Right lobe of liver (tissue), 6 donors: ENCODE data around the gene CABP7. TPM values are rescaled to one million over a fixed set of nuclear protein-coding genes. Genes with fewer than 3 reads are reported as not detected.

Source experiments
- ATAC-seq, 4 donors: fragments of 200-7000 bp; cut with Tn5 transposase; one replicate each; pipeline ENCODE4 v1.9.1; 2020; ENCODE audit warnings: mild to moderate bottlenecking in 4 of 4, moderate library complexity in 4 of 4
- DNase-seq, 3 donors: peaks; one replicate each; pipeline ENCODE4 v3.0.0-alpha.2; 2020
- H3K27ac ChIP-seq, 3 donors: fragments of 200-600 bp; one replicate each; pipeline ENCODE4 v1.8.0; 2022
- H3K27me3 ChIP-seq, 2 donors: fragments of 200-600 bp; one replicate each; pipeline ENCODE4 v1.8.0; 2022
- H3K36me3 ChIP-seq, 4 donors: fragments of 200-600 bp; sonication (generic) in 1 of 4; one replicate each; pipeline versions ENCODE4 v1.5.1 to v1.8.0; 2017 to 2022; ENCODE audit warnings: control low read depth in 1 of 4
- H3K4me1 ChIP-seq, 4 donors: fragments of 200-600 bp; sonication (generic) in 1 of 4; one replicate each; pipeline versions ENCODE4 v1.5.1 to v1.8.0; 2017 to 2022; ENCODE audit warnings: control low read depth in 1 of 4
- H3K4me3 ChIP-seq, 3 donors: fragments of 200-600 bp; one replicate each; pipeline ENCODE4 v1.8.0; 2022
- H3K9me3 ChIP-seq, 4 donors: fragments of 200-600 bp; sonication (generic) in 1 of 4; one replicate each; pipeline versions ENCODE4 v1.5.1 to v1.8.0; 2017 to 2022; ENCODE audit warnings: control low read depth in 1 of 4
- POLR2A ChIP-seq: fragments of 450-650 bp; IDR thresholded peaks from one replicate; pipeline ENCODE4 v1.6.1; 2017; ENCODE audit warnings: antibody characterized with exemption, mild to moderate bottlenecking
- WGBS: methylation state at CpG from one replicate; pipeline ENCODE4 v1.1.6; 2018; ENCODE audit warnings: low coverage, low lambda C conversion rate; ENCODE audit not compliant: insufficient coverage; ENCODE audit errors: missing lambda C conversion rate; 5-methylcytosine and 5-hydroxymethylcytosine counted together
- intact Hi-C, 2 donors: fragments of 100-400 bp; cut with DNase I; formaldehyde crosslinking; loops; one replicate each; pipeline versions ENCODE4 v1.11.2 to v1.14.1; 2022
- small RNA-seq, 2 experiments: library from RNA; depleted of rRNA; stranded (forward); fragments of <200 nt; gene quantifications; one replicate each; pipeline ENCODE3, GENCODE V24; 2016
- total RNA-seq, 6 experiments: library from RNA; depleted of rRNA in 2 of 6; stranded (reverse); fragments of >200 nt in 2 of 6; fragmentation: NEBNext Ultra II Directional in 3 of 6; extraction: Animal tissue kit (Norgen Biotek cat#: 25700) in 3 of 6; gene quantifications; one replicate each; pipeline versions ENCODE4 v1.1.0 to v1.2.4, GENCODE V29; 2016 to 2023
- TF ChIP-seq, protein P1 (sequence below), 4 donors: fragments of 200-600 bp in 3 of 4; fragments of 450-650 bp in 1 of 4; IDR thresholded peaks; one replicate each; pipeline versions ENCODE4 v1.5.1 to v1.8.0; 2016 to 2022; ENCODE audit warnings: antibody characterized with exemption in 4 of 4, mild to moderate bottlenecking in 2 of 4
- donor health status: DM: no; HTN: yes; CAD: no.
- donor health status: DM: no; HTN: no; CAD: no.
- donor health status: DM: no; HTN: no; CAD: no.
- donor health status: DM: no; HTN: yes; CAD: no.
- donor health status: DM: no; HTN: yes; CAD: no.

CABP7 gene
- total RNA-seq, 6 experiments from 2014 or later, result not detected

DNA sequence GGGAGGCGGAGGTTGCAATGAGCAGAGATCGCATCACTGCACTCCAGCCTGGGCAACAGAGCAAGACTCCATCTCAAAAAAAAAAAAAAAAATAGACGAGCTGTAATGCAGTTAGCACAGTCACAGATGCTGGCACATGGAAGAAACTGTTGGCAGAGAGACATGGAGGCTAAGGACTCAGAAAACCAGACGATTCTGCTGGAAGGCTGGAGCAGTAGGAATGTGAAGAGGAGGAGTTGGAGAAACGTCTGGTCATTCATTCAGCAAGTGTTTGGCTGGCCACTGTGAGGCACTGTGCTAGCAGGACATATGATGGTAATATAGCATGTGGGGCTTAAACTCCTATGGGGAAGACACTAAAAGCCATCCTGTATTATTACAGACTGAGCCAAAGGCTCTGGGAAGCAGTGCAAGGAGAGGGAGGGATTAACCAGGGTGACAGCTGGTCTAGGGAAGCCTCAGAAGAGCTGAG, 52.4 kb downstream of the CABP7 start:
- no peaks in the 10 kb centered on the region for H3K27me3 ChIP-seq
- H3K4me1 ChIP-seq, result peaks cover 0 to 13% (median 5%) of the 10 kb centered on the region in 4 donors
- H3K36me3 ChIP-seq, result peaks cover 0 to 19% (median 3%) of the 10 kb centered on the region in 4 donors
- H3K9me3 ChIP-seq, result no peaks in the 10 kb centered on the region
- H3K27ac ChIP-seq, result no peak overlapping the region
- no peak overlapping the region for H3K4me3 ChIP-seq
- intact Hi-C loops, result no loop called here
- TF ChIP-seq POLR2A, result no peak
- TF ChIP-seq, protein P1, sequence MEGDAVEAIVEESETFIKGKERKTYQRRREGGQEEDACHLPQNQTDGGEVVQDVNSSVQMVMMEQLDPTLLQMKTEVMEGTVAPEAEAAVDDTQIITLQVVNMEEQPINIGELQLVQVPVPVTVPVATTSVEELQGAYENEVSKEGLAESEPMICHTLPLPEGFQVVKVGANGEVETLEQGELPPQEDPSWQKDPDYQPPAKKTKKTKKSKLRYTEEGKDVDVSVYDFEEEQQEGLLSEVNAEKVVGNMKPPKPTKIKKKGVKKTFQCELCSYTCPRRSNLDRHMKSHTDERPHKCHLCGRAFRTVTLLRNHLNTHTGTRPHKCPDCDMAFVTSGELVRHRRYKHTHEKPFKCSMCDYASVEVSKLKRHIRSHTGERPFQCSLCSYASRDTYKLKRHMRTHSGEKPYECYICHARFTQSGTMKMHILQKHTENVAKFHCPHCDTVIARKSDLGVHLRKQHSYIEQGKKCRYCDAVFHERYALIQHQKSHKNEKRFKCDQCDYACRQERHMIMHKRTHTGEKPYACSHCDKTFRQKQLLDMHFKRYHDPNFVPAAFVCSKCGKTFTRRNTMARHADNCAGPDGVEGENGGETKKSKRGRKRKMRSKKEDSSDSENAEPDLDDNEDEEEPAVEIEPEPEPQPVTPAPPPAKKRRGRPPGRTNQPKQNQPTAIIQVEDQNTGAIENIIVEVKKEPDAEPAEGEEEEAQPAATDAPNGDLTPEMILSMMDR (IDR thresholded peaks at IDR 0.05), result peak; percentile 35 to 47 (median 44)
- ATAC-seq (peak; percentile 57 to 73 (median 69)), DNase-seq (no peak)
- 4% methylated on average over 3 of the region's 5 CpGs for WGBS

DNA sequence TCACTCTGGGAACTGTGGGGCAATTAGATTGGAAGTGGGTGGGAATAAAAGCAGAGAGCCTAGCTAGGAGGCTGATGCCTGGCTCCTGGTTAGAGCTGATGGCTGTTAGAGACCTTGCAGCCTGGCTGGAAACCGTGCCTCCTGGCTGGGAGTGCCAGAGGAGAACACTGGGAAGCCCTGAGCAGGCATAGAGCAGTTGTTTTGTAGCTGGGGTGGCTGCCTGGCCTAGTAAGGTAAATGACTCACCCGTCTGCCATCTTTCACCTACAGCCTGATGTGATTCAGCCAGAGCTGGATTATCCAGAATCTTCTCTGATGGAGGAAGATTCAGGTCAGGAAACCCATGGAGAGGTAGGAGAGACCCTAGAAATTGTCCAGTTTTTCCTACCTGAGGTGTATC, 53.4 kb downstream of the CABP7 start:
- Histone ChIP-seq H3K4me1 (peaks cover 0 to 8% (median 4%) of the 10 kb centered on the region in 4 donors), H3K27me3 (no peaks in the 10 kb centered on the region), H3K27ac (no peak overlapping the region), H3K36me3 (peaks cover 0 to 19% (median 3%) of the 10 kb centered on the region in 4 donors), H3K9me3 (no peaks in the 10 kb centered on the region), H3K4me3 (no peak overlapping the region)
- DNase-seq (no peak), ATAC-seq (peak in 1 of 4 donors; percentile 57)
- TF ChIP-seq POLR2A, result no peak
- TF ChIP-seq, protein P1 (IDR thresholded peaks at IDR 0.05), result no peak
- 100% methylated on average over 1 of the region's 2 CpGs for WGBS
- intact Hi-C loops, result no loop called here

DNA sequence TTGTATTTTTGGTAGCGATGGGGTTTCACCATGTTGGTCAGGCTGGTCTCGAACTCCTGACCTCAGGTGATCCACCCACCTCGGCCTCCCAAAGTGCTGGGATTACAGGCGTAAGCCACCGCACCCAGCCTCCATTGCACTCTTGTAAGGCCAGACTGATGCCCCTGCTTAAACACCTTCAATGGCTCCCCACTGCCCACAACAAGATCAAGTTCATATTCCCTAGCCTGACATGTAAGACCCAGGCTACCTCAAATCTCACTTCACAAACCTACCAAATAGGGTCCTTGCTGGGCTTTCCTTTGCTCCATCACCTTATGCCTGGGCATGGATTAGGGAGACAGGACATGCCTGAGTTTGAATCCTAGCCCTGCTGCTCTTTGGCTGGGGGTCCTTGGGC, 60.4 kb downstream of the CABP7 start:
- no CpG with 5 or more reads among the region's 5 CpGs for WGBS
- Histone ChIP-seq H3K4me1 (peaks cover 0 to 49% (median 13%) of the 10 kb centered on the region in 4 donors), H3K27ac (no peak overlapping the region)

DNA sequence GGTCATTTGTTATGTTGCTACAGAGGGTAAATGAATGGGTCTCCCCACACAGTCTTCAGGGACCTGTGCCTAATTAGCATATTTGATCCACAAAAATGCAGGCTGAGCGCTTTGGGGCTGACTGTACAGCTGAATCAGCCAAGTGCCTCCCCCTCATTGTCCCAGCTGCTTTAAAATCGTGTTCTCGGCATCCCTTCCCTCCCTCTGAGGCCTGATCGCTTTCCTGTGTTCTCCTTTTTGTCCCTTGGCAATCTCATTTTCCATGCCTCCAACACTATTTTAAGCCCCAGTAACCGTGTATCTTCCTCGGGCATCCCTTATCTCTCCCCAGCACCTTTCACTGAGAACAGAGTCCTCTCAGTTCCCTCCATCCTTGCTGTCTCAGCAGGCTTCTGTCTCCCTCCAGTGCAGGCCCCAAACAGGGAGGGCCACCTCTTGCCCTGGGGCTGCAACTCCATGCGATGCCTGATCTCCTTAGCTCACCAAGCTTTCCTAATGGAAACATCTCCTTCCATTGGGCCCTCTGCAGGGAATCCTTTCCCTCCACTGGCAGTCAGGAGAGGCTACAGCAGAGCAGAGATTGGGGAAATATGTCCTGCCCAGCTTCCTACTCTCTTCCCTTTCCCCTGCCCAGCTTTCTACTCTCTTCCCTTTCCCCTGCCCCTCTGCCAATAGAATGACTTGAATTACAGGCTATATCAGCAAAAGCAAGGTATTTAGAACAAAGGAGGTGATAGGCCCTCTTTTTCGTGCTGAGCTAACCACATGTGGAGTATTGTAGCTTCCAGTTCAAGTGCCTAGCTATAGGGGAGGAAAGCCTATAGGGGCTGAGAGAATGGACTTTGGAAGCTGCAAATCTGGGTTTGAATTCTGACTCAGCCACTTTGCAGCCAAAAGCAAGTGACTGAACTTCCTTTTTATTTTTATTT, 61.2 kb downstream of the CABP7 start:
- H3K27ac ChIP-seq, result peak overlapping the region in 2 of 3 donors; percentile 55 to 59
- WGBS, result 59% methylated on average over 4 of the region's 8 CpGs
- peaks cover 0 to 57% (median 15%) of the 10 kb centered on the region in 4 donors for H3K4me1 ChIP-seq
- ATAC-seq (peak in 1 of 4 donors; percentile 4), DNase-seq (no peak)
- H3K4me3 ChIP-seq, result no peak overlapping the region
- no peak for TF ChIP-seq POLR2A
- TF ChIP-seq, protein P1 (IDR thresholded peaks at IDR 0.05), result no peak
- no peaks in the 10 kb centered on the region for H3K27me3 ChIP-seq
- intact Hi-C loops, result no loop called here
- no peaks in the 10 kb centered on the region for H3K9me3 ChIP-seq
- no peaks in the 10 kb centered on the region for H3K36me3 ChIP-seq

More for the DNA sequence above, 60.4 kb downstream of the CABP7 start:
- intact Hi-C loops, result no loop called here
- Histone ChIP-seq H3K27me3 (no peaks in the 10 kb centered on the region), H3K4me3 (no peak overlapping the region), H3K36me3 (no peaks in the 10 kb centered on the region), H3K9me3 (no peaks in the 10 kb centered on the region)
- TF ChIP-seq POLR2A, result no peak
- TF ChIP-seq, protein P1 (IDR thresholded peaks at IDR 0.05), result no peak
- no peak for DNase-seq
- no peak for ATAC-seq

Small RNA genes within 50 kb of the gene (small RNA-seq; reads per million reads assigned to genes)
- gene AC004882.2 (0 reads per million in 2 experiments), gene RF00019 (0 reads per million in 2 experiments)

Other genes starting within 250 kb of the CABP7 start
- under 1 TPM in 5 of 6 experiments, not detected in 1; 0.06 to 0.40 (median 0.09) TPM for gene NEFH, start 239.8 kb upstream of the CABP7 start, total RNA-seq
- 10 to 100 TPM; 11.9 to 17.4 (median 14.1) TPM for gene THOC5, start 166.2 kb upstream of the CABP7 start, total RNA-seq
- 100 to 1,000 TPM in 5 of 6 experiments, 10 to 100 TPM in 1; 94.5 to 149 (median 141) TPM for gene NIPSNAP1, start 138.9 kb upstream of the CABP7 start, total RNA-seq
- gene NF2, start 116.4 kb upstream of the CABP7 start, total RNA-seq, result 10 to 100 TPM in 5 of 6 experiments, 1 to 10 TPM in 1; 9.6 to 24.8 (median 14.0) TPM
- gene ZMAT5, start 47.0 kb downstream of the CABP7 start, total RNA-seq, result 10 to 100 TPM in 5 of 6 experiments, 1 to 10 TPM in 1; 8.9 to 20.5 (median 13.7) TPM
- 10 to 100 TPM; 57.4 to 71.6 (median 64.0) TPM for gene UQCR10, start 47.4 kb downstream of the CABP7 start, total RNA-seq
- gene ASCC2, start 118.3 kb downstream of the CABP7 start, total RNA-seq, result 10 to 100 TPM; 41.2 to 56.1 (median 47.4) TPM
- 10 to 100 TPM; 14.5 to 19.2 (median 18.2) TPM for gene MTMR3, start 163.2 kb downstream of the CABP7 start, total RNA-seq